Glutamatergic neuron (in vitro differentiated cells): ENCODE data around the gene PRXL2B. TPM values are rescaled to one million over a fixed set of nuclear protein-coding genes. Genes with fewer than 3 reads are reported as not detected.

ENCODE experiments used
- DNase-seq: peaks from one replicate; pipeline ENCODE4 v3.0.0; 2022
- H3K27ac Mint-ChIP-seq: one replicate; pipeline ENCODE4 v1.8.0; 2020; ENCODE audit warnings: mild to moderate bottlenecking, mixed read lengths, inconsistent platforms; ENCODE audit not compliant: unreplicated experiment
- H3K27me3 Mint-ChIP-seq: one replicate; pipeline ENCODE4 v1.8.0; 2020; ENCODE audit warnings: mild to moderate bottlenecking, moderate library complexity, mixed read lengths, inconsistent platforms; ENCODE audit not compliant: unreplicated experiment
- H3K36me3 Mint-ChIP-seq: one replicate; pipeline ENCODE4 v1.8.0; 2020; ENCODE audit warnings: mild to moderate bottlenecking, mixed read lengths, inconsistent platforms; ENCODE audit not compliant: unreplicated experiment
- H3K4me1 Mint-ChIP-seq: one replicate; pipeline ENCODE4 v1.8.0; 2020; ENCODE audit warnings: mild to moderate bottlenecking, low read depth, mixed read lengths, inconsistent platforms; ENCODE audit not compliant: unreplicated experiment
- H3K4me3 Mint-ChIP-seq: one replicate; pipeline ENCODE4 v1.8.0; 2020; ENCODE audit warnings: mild to moderate bottlenecking, mixed read lengths, inconsistent platforms; ENCODE audit not compliant: unreplicated experiment
- H3K9me3 Mint-ChIP-seq: one replicate; pipeline ENCODE4 v1.8.0; 2020; ENCODE audit warnings: mild to moderate bottlenecking, moderate library complexity, mixed read lengths, inconsistent platforms; ENCODE audit not compliant: unreplicated experiment
- CTCF ChIP-seq: fragments of 200-600 bp; sonication (generic); IDR thresholded peaks from one replicate; pipeline ENCODE4 v1.5.0; 2021; ENCODE audit not compliant: partially characterized antibody, unreplicated experiment
- total RNA-seq: library from RNA; stranded (reverse); fragmentation: NEBNext Ultra II Directional; extraction: Animal tissue kit (Norgen Biotek cat#: 25700); gene quantifications from one replicate; pipeline ENCODE4 v1.2.1, GENCODE V29; 2021; ENCODE audit not compliant: unreplicated experiment

Gene PRXL2B
- total RNA-seq, 1 donor from 2014 or later, result 46.1 TPM

GRCh38 chr1:2578758-2579118, 7.8 kb upstream of the PRXL2B start:
- no peak overlapping the region for H3K4me3 Mint-ChIP-seq
- peaks cover under 1% of the 10 kb centered on the region for H3K36me3 Mint-ChIP-seq
- peaks cover 2% of the 10 kb centered on the region for H3K27me3 Mint-ChIP-seq
- H3K4me1 Mint-ChIP-seq, result peaks cover 7% of the 10 kb centered on the region
- TF ChIP-seq CTCF, result no peak
- DNase-seq, result no peak
- no peak overlapping the region for H3K27ac Mint-ChIP-seq
- H3K9me3 Mint-ChIP-seq, result no peaks in the 10 kb centered on the region

- H3K9me3 Mint-ChIP-seq, result peaks cover 1% of the 10 kb centered on the region
- peaks cover 19% of the 10 kb centered on the region for H3K4me1 Mint-ChIP-seq
- TF ChIP-seq CTCF, result no peak
- H3K4me3 Mint-ChIP-seq, result no peak overlapping the region
- DNase-seq, result peak; percentile 5
- H3K27me3 Mint-ChIP-seq, result peaks cover 2% of the 10 kb centered on the region
- no peak overlapping the region for H3K27ac Mint-ChIP-seq
- no peaks in the 10 kb centered on the region for H3K36me3 Mint-ChIP-seq
Measured at GRCh38 chr1:2580691-2581090, 5.9 kb upstream of the PRXL2B start.

GRCh38 chr1:2582391-2582790, 4.2 kb upstream of the PRXL2B start:
- no peaks in the 10 kb centered on the region for H3K36me3 Mint-ChIP-seq
- H3K4me1 Mint-ChIP-seq, result peaks cover 19% of the 10 kb centered on the region
- H3K9me3 Mint-ChIP-seq, result peaks cover 1% of the 10 kb centered on the region
- H3K27me3 Mint-ChIP-seq, result no peaks in the 10 kb centered on the region
- H3K4me3 Mint-ChIP-seq, result no peak overlapping the region
- TF ChIP-seq CTCF, result no peak
- no peak overlapping the region for H3K27ac Mint-ChIP-seq
- peak; percentile 2 for DNase-seq

- Mint-ChIP-seq H3K27ac (no peak overlapping the region), H3K9me3 (peaks cover 1% of the 10 kb centered on the region), H3K4me1 (peaks cover 19% of the 10 kb centered on the region), H3K27me3 (no peaks in the 10 kb centered on the region), H3K36me3 (no peaks in the 10 kb centered on the region), H3K4me3 (no peak overlapping the region)
- peak; percentile 11 for DNase-seq
- TF ChIP-seq CTCF, result no peak
Measured at GRCh38 chr1:2583331-2583791, 3.2 kb upstream of the PRXL2B start.

- Mint-ChIP-seq H3K4me1 (peaks cover 19% of the 10 kb centered on the region), H3K27ac (no peak overlapping the region), H3K9me3 (peaks cover 1% of the 10 kb centered on the region), H3K27me3 (no peaks in the 10 kb centered on the region), H3K36me3 (no peaks in the 10 kb centered on the region), H3K4me3 (peak overlapping the region; percentile 85)
- TF ChIP-seq CTCF, result no peak
- peak; percentile 14 for DNase-seq
Measured at GRCh38 chr1:2583871-2584351, 2.7 kb upstream of the PRXL2B start.
